Natural killer cell (primary cell): ENCODE results near the gene OSR1. TPM values are rescaled to one million over a fixed set of nuclear protein-coding genes. Genes with fewer than 3 reads are reported as not detected.

Experiments used
- ATAC-seq, 3 donors: fragments of 150-1000 bp in 2 of 3; fragments of 200-7000 bp in 1 of 3; cut with Tn5 transposase; 1 replicate in 1 of 3; 2 replicates in 2 of 3; pipeline ENCODE4 v1.10.0; 2021; ENCODE audit warnings: mild to moderate bottlenecking in 2 of 3, moderate library complexity in 2 of 3
- DNase-seq, 2 donors: peaks; one replicate each; pipeline versions ENCODE4 v3.0.0 to v3.0.0-alpha.2; 2013 to 2021; ENCODE audit warnings: mixed read lengths in 1 of 2
- H3K27ac ChIP-seq: one replicate; pipeline ENCODE4 v1.5.1; 2013; ENCODE audit warnings: mild to moderate bottlenecking, low read length
- H3K27me3 ChIP-seq: one replicate; pipeline ENCODE4 v1.6.1; 2013; ENCODE audit warnings: low read length; ENCODE audit not compliant: control insufficient read depth, insufficient read depth
- H3K36me3 ChIP-seq: one replicate; pipeline ENCODE4 v1.6.1; 2013; ENCODE audit warnings: low read length; ENCODE audit not compliant: control insufficient read depth, insufficient read depth
- H3K4me1 ChIP-seq: one replicate; pipeline ENCODE4 v1.6.1; 2013; ENCODE audit warnings: low read length; ENCODE audit not compliant: control insufficient read depth, insufficient read depth
- H3K4me3 ChIP-seq: one replicate; pipeline ENCODE4 v1.5.1; 2013; ENCODE audit warnings: low read length
- H3K9me3 ChIP-seq: one replicate; pipeline ENCODE4 v1.6.1; 2013; ENCODE audit warnings: low read length; ENCODE audit not compliant: control insufficient read depth, insufficient read depth
- H3K27ac Mint-ChIP-seq, 2 donors: one replicate each; pipeline ENCODE4 v1.8.0; 2022; ENCODE audit warnings: mild to moderate bottlenecking in 2 of 2, mixed read lengths in 2 of 2, moderate library complexity in 1 of 2
- H3K27me3 Mint-ChIP-seq, 2 donors: one replicate each; pipeline ENCODE4 v1.8.0; 2022; ENCODE audit warnings: low read depth in 2 of 2, mixed read lengths in 2 of 2
- H3K36me3 Mint-ChIP-seq: one replicate; pipeline ENCODE4 v1.8.0; 2022; ENCODE audit warnings: mixed read lengths
- H3K4me1 Mint-ChIP-seq, 2 donors: one replicate each; pipeline ENCODE4 v1.8.0; 2022; ENCODE audit warnings: mixed read lengths in 2 of 2
- H3K4me3 Mint-ChIP-seq: one replicate; pipeline ENCODE4 v1.8.0; 2022; ENCODE audit warnings: mild to moderate bottlenecking, moderate library complexity, mixed read lengths
- H3K9me3 Mint-ChIP-seq, 2 donors: one replicate each; pipeline ENCODE4 v1.8.0; 2022; ENCODE audit warnings: mixed read lengths in 2 of 2
- WGBS: methylation state at CpG from one replicate; pipeline ENCODE4 v1.1.7; 2013; ENCODE audit warnings: missing lambda C conversion rate; ENCODE audit not compliant: insufficient coverage; 5-methylcytosine and 5-hydroxymethylcytosine counted together
- intact Hi-C: fragments of 100-400 bp; cut with micrococcal nuclease; formaldehyde crosslinking; loops from one replicate; pipeline ENCODE4 v1.14.2; 2022
- total RNA-seq, 4 donors: library from RNA; stranded (reverse); fragments of 120-200 nt in 1 of 4; gene quantifications; one replicate each; pipeline versions ENCODE4 v1.2.3 to v1.2.4, GENCODE V29; 2013 to 2022
- TF ChIP-seq, protein P1 (sequence below): fragments of 200-600 bp; IDR thresholded peaks from one replicate; pipeline ENCODE4 v1.8.0; 2022; ENCODE audit warnings: antibody characterized with exemption

Gene OSR1
- total RNA-seq, 3 donors from 2014 or later (not counting 1 experiment from before 2014, with no cell fraction given), result not detected

DNA sequence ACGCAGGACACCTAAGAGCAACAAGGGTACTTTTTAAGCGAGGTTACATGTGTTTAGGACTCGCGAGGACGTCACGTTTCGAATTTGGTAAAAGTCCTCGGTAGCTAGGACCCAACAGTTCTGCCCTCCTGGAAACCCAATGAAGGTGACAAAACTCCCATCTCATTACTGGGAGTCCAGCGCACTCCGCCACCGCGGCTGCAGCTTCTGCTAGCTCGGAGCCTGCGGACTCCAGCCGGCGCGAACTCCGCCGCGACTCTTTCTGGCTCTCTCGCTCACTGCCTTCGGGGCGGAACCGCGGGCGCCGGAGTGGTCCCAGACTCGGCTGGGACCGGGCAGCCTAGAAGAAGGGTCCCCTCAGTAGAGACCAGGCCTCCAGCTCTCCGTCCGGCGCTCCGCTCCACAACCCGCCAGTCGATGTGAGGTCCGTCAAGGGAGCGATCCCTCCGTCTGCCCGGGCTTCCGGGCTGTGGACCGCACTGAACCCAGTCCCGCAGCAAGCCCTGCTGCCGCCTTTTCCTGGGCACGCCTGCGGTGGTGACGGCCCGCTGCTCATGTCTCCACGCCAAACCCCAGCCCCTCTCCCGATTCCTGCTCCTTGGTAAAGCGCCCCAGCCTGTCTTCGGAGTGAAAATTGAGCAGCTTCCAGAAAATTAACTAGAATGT is 3.0 kb upstream of the OSR1 start:
- 7% methylated on average over 49 of the region's 51 CpGs for WGBS
- peaks cover 40 to 50% of the 10 kb centered on the region in 2 donors for H3K4me1 Mint-ChIP-seq
- intact Hi-C loops, result loop anchor here (5.0 kb wide), 1 partner anchor 541 kb away; the partner anchor contains the start of gene TTC32
- no peak overlapping the region for H3K27ac ChIP-seq
- peak overlapping the region; percentile 98 for H3K4me3 Mint-ChIP-seq
- peak in 1 of 2 donors; percentile 54 for DNase-seq
- TF ChIP-seq, protein P1, sequence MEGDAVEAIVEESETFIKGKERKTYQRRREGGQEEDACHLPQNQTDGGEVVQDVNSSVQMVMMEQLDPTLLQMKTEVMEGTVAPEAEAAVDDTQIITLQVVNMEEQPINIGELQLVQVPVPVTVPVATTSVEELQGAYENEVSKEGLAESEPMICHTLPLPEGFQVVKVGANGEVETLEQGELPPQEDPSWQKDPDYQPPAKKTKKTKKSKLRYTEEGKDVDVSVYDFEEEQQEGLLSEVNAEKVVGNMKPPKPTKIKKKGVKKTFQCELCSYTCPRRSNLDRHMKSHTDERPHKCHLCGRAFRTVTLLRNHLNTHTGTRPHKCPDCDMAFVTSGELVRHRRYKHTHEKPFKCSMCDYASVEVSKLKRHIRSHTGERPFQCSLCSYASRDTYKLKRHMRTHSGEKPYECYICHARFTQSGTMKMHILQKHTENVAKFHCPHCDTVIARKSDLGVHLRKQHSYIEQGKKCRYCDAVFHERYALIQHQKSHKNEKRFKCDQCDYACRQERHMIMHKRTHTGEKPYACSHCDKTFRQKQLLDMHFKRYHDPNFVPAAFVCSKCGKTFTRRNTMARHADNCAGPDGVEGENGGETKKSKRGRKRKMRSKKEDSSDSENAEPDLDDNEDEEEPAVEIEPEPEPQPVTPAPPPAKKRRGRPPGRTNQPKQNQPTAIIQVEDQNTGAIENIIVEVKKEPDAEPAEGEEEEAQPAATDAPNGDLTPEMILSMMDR, result no peak
- H3K27me3 Mint-ChIP-seq, result peaks cover 33 to 41% of the 10 kb centered on the region in 2 donors
- peaks cover 50% of the 10 kb centered on the region for H3K27me3 ChIP-seq
- H3K4me1 ChIP-seq, result peaks cover 48% of the 10 kb centered on the region
- peak; percentile 31 to 35 (median 35) for ATAC-seq
- H3K9me3 Mint-ChIP-seq, result no peaks in the 10 kb centered on the region
- no peaks in the 10 kb centered on the region for H3K36me3 ChIP-seq
- peak overlapping the region; percentile 60 to 71 for H3K27ac Mint-ChIP-seq
- no peaks in the 10 kb centered on the region for H3K9me3 ChIP-seq
- peak overlapping the region; percentile 46 for H3K4me3 ChIP-seq
- no peaks in the 10 kb centered on the region for H3K36me3 Mint-ChIP-seq

DNA sequence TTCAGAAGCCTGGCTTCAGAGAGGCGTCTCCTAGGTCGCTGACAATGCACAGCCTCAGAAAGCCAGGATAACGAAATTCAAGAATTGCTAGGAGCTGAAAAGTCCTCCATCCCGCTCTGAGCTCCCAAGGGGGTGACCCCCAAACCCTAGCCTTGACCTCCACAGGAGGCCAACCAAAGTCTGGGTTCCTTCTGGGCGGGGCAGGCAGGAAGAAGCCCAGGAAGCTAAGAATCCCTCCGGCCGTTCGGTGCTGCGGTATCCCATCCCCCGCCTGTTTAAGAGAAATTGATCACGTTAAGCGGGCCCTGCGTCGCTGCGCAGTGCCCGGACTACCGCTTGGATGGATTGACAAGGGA is 2.5 kb upstream of the OSR1 start:
- ATAC-seq, result no peak
- H3K27ac Mint-ChIP-seq, result peak overlapping the region in 1 of 2 donors; percentile 71
- no peaks in the 10 kb centered on the region for H3K36me3 ChIP-seq
- WGBS, result 18% methylated on average over 17 of the region's 17 CpGs
- H3K4me3 ChIP-seq, result peak overlapping the region; percentile 46
- H3K4me1 Mint-ChIP-seq, result peaks cover 44 to 53% of the 10 kb centered on the region in 2 donors
- peaks cover 38 to 46% of the 10 kb centered on the region in 2 donors for H3K27me3 Mint-ChIP-seq
- no peaks in the 10 kb centered on the region for H3K9me3 ChIP-seq
- H3K4me1 ChIP-seq, result peaks cover 53% of the 10 kb centered on the region
- peaks cover 54% of the 10 kb centered on the region for H3K27me3 ChIP-seq
- intact Hi-C loops, result loop anchor here (5.0 kb wide), 1 partner anchor 541 kb away; the partner anchor contains the start of gene TTC32
- H3K36me3 Mint-ChIP-seq, result no peaks in the 10 kb centered on the region
- H3K9me3 Mint-ChIP-seq, result no peaks in the 10 kb centered on the region
- DNase-seq, result no peak
- TF ChIP-seq, protein P1, result no peak
- H3K27ac ChIP-seq, result no peak overlapping the region
- H3K4me3 Mint-ChIP-seq, result peak overlapping the region; percentile 98

DNA sequence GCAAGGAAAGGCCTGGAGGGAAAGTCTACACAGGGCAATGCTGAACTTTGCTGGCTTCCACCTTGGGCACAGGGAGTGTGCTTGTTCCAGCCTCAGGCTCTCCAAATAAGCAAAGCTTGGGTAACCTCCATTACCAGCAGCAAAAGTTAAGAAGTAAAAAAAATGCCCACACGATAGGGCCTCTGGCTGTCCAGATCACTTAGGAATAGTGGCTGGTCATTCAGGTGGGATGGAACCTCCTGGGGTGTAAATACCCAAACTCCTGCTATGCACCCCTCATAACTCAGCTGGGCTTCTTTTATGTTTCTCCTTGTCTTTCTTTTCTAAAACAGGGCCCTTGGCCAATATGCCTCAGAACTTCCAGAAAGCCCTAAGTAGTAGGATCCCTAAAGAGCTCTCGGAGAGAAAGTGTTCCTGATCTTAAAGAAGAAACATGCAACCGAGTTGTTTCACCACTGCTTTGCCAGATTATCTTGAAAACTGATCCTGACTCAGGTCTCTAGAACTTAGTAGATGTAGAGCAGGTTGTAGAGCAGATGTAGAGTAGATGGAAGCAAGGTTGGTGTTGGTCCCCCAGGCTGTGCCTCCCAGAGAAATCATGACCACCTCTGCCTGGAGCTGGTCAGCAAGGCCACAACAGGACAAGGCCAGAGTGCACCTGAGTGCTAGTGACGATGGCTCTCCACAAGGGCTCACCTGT is 2.0 kb upstream of the OSR1 start:
- 63% methylated on average over 4 of the region's 4 CpGs for WGBS
- H3K4me1 Mint-ChIP-seq, result peaks cover 44 to 53% of the 10 kb centered on the region in 2 donors
- DNase-seq, result no peak
- no peaks in the 10 kb centered on the region for H3K36me3 Mint-ChIP-seq
- peak overlapping the region in 1 of 2 donors; percentile 71 for H3K27ac Mint-ChIP-seq
- Histone ChIP-seq H3K27ac (no peak overlapping the region), H3K27me3 (peaks cover 59% of the 10 kb centered on the region), H3K9me3 (no peaks in the 10 kb centered on the region), H3K4me3 (no peak overlapping the region), H3K36me3 (no peaks in the 10 kb centered on the region), H3K4me1 (peaks cover 53% of the 10 kb centered on the region)
- no peak for ATAC-seq
- TF ChIP-seq, protein P1, result no peak
- intact Hi-C loops, result loop anchor here (5.0 kb wide), 1 partner anchor 542 kb away; the partner anchor contains the start of gene TTC32
- peak overlapping the region; percentile 98 for H3K4me3 Mint-ChIP-seq
- no peaks in the 10 kb centered on the region for H3K9me3 Mint-ChIP-seq
- H3K27me3 Mint-ChIP-seq, result peaks cover 44 to 51% of the 10 kb centered on the region in 2 donors
